PC-3 (cell line): Measurements from ENCODE around the gene ARMC5.

ENCODE experiments used
- CTCF ChIP-seq: fragments of 300-600 bp; sonication (generic); conservative IDR thresholded peaks from 2 replicates; pipeline ENCODE4 v1.5.1; 2017; ENCODE audit warnings: antibody characterized with exemption, low read depth, mild to moderate bottlenecking, low read length
- EZH2 ChIP-seq: fragments of 300-600 bp; sonication (generic); IDR thresholded peaks from one replicate; pipeline ENCODE4 v1.6.1; 2017; ENCODE audit warnings: antibody characterized with exemption, mild to moderate bottlenecking, low read length; ENCODE audit not compliant: unreplicated experiment
- EZH2phosphoT487 ChIP-seq: fragments of 300-600 bp; sonication (generic); IDR thresholded peaks from 2 replicates; pipeline ENCODE4 v1.6.1; 2018; ENCODE audit warnings: mild to moderate bottlenecking, antibody characterized with exemption, low read length, borderline replicate concordance

GRCh38 chr16:31488468-31489297 lies 29.4 kb downstream of the ARMC5 start:
- no peak for TF ChIP-seq EZH2
- TF ChIP-seq CTCF, result no peak
- TF ChIP-seq EZH2phosphoT487, result no peak
